GM12878 (cell line): Measurements from ENCODE around the gene PLEKHH2. TPM values are rescaled to one million over a fixed set of nuclear protein-coding genes. Genes with fewer than 3 reads are reported as not detected.

Experiments
- ATAC-seq: fragments of 200-7000 bp; cut with Tn5 transposase; 3 replicates; pipeline ENCODE4 v1.9.1; 2020; ENCODE audit warnings: mild to moderate bottlenecking, moderate library complexity
- BruUV-seq: library from RNA; stranded (reverse); fragments of 400-500 nt; replicated peaks from 2 replicates; lab custom pipeline; 2021; lab: Mats Ljungman, UMichigan
- CTCF ChIA-PET: fragments of 300-600 bp; sonication (Branson Sonifier 250); formaldehyde crosslinking; extraction: SDS; loops from one replicate; lab custom pipeline; 2021; ENCODE audit warnings: inconsistent platforms; lab: Yijun Ruan, JAX
- POLR2A ChIA-PET: fragments of 350-600 bp; formaldehyde crosslinking; extraction: SDS; loops from one replicate; lab custom pipeline; 2021; ENCODE audit warnings: inconsistent platforms; lab: Charles Lee
- RAD21 ChIA-PET: fragments of 300-600 bp; sonication (Branson Sonifier 250); formaldehyde crosslinking; loops from one replicate; lab custom pipeline; 2023; ENCODE audit warnings: antibody characterized with exemption; ENCODE audit not compliant: unreplicated experiment; lab: Charles Lee
- SMC1A ChIA-PET: fragments of 300-600 bp; sonication (Branson Sonifier 250); formaldehyde crosslinking; loops from one replicate; lab custom pipeline; 2023; ENCODE audit not compliant: unreplicated experiment, uncharacterized antibody; lab: Charles Lee
- DNase-seq: peaks from one replicate; pipeline ENCODE4 v3.0.0-alpha.2; 2011; ENCODE audit warnings: low read depth, low spot score
- FAIRE-seq: peaks from 3 replicates; lab custom pipeline; 2011; peaks lifted over from hg19 to GRCh38; lab: Jason Lieb, UNC
- H2AFZ ChIP-seq: 2 replicates; pipeline ENCODE4 v1.6.0; 2011; ENCODE audit warnings: low read depth, low read length, control low read depth; ENCODE audit not compliant: control insufficient read depth
- H3K27ac ChIP-seq: 2 replicates; pipeline ENCODE4 v1.5.1; 2011; ENCODE audit warnings: control low read depth; ENCODE audit not compliant: control insufficient read depth, insufficient read depth
- H3K27me3 ChIP-seq, 2 experiments: replicated peaks in 1 of 2; 2 replicates each; pipeline versions ENCODE4 v1.6.0 to v1.6.1; 2011; ENCODE audit warnings: low read length in 1 of 2; ENCODE audit not compliant: control insufficient read depth in 2 of 2, insufficient read depth in 2 of 2
- H3K36me3 ChIP-seq, 2 experiments: 2 replicates each; pipeline ENCODE4 v1.5.1; 2011; ENCODE audit warnings: low read length in 1 of 2; ENCODE audit not compliant: control insufficient read depth in 2 of 2, insufficient read depth in 2 of 2
- H3K4me1 ChIP-seq: 2 replicates; pipeline ENCODE4 v1.6.1; 2011; ENCODE audit warnings: mild to moderate bottlenecking, low read length, moderate library complexity, mixed read lengths; ENCODE audit not compliant: control insufficient read depth, insufficient read depth
- H3K4me2 ChIP-seq: 2 replicates; pipeline ENCODE4 v1.6.0; 2011; ENCODE audit warnings: control low read depth; ENCODE audit not compliant: control insufficient read depth, insufficient read depth
- H3K4me3 ChIP-seq: fragments of 200-600 bp; sonication (generic); 2 replicates; pipeline ENCODE4 v1.5.1; 2016
- H3K79me2 ChIP-seq: 2 replicates; pipeline ENCODE4 v1.6.0; 2011; ENCODE audit warnings: low read length; ENCODE audit not compliant: control insufficient read depth, insufficient read depth
- H3K9ac ChIP-seq: 2 replicates; pipeline ENCODE4 v1.8.0; 2011; ENCODE audit warnings: low read length, control low read depth, mixed read lengths; ENCODE audit not compliant: control insufficient read depth, insufficient read depth
- H3K9me3 ChIP-seq: replicated peaks from 3 replicates; pipeline ENCODE4 v1.5.1; 2011; ENCODE audit warnings: mild to moderate bottlenecking, low read length; ENCODE audit not compliant: control insufficient read depth, insufficient read depth
- H4K20me1 ChIP-seq: 2 replicates; pipeline ENCODE4 v1.6.0; 2011; ENCODE audit not compliant: control insufficient read depth, insufficient read depth
- ATF7 ChIP-seq: fragments of 450-650 bp; IDR thresholded peaks from 2 replicates; pipeline ENCODE4 v1.6.1; 2016; ENCODE audit warnings: low read depth, mild to moderate bottlenecking
- BACH1 ChIP-seq: fragments of 450-650 bp; IDR thresholded peaks from 2 replicates; pipeline ENCODE4 v1.6.1; 2017; ENCODE audit warnings: mild to moderate bottlenecking, borderline replicate concordance
- BMI1 ChIP-seq: fragments of 450-650 bp; IDR thresholded peaks from 2 replicates; pipeline ENCODE4 v1.6.1; 2016; ENCODE audit warnings: mild to moderate bottlenecking, moderate library complexity, borderline replicate concordance
- CHD1 ChIP-seq: IDR thresholded peaks from 2 replicates; pipeline ENCODE4 v1.6.1; 2012; ENCODE audit warnings: low read depth, low read length, improper control_type of control experiment
- EED ChIP-seq: sonication (generic); IDR thresholded peaks from 2 replicates; pipeline ENCODE4 v1.6.1; 2016; ENCODE audit warnings: antibody characterized with exemption, low read depth
- ETV6 ChIP-seq, 2 experiments: fragments of 450-650 bp in 1 of 2; IDR thresholded peaks in 1 of 2; conservative IDR thresholded peaks in 1 of 2; 2 replicates each; pipeline ENCODE4 v1.6.1; 2014; ENCODE audit warnings: antibody characterized with exemption in 1 of 2, borderline replicate concordance in 1 of 2, low read depth in 1 of 2, mild to moderate bottlenecking in 1 of 2, moderate library complexity in 1 of 2
- HDGF ChIP-seq: fragments of 450-650 bp; IDR thresholded peaks from 2 replicates; pipeline ENCODE4 v1.6.1; 2016; ENCODE audit warnings: antibody characterized with exemption
- IKZF2 ChIP-seq, 2 experiments: fragments of 450-650 bp; IDR thresholded peaks; 2 replicates each; pipeline ENCODE4 v1.6.1; 2017; ENCODE audit warnings: mild to moderate bottlenecking in 2 of 2, moderate library complexity in 2 of 2
- MEF2A ChIP-seq: IDR thresholded peaks from 2 replicates; pipeline ENCODE4 v1.6.1; 2011; ENCODE audit warnings: low read depth, mild to moderate bottlenecking, low read length, moderate library complexity; ENCODE audit not compliant: insufficient read depth
- NBN ChIP-seq: fragments of 450-650 bp; IDR thresholded peaks from 2 replicates; pipeline ENCODE4 v1.6.1; 2016
- POLR2AphosphoS2 ChIP-seq: IDR thresholded peaks from 2 replicates; pipeline ENCODE4 v1.6.1; 2011; ENCODE audit warnings: low read depth, mild to moderate bottlenecking, low read length, improper control_type of control experiment, moderate library complexity
- POU2F2 ChIP-seq: IDR thresholded peaks from 3 replicates; pipeline ENCODE4 v1.6.1; 2011; ENCODE audit warnings: low read depth, mild to moderate bottlenecking, low read length, borderline replicate concordance
- SIX5 ChIP-seq: IDR thresholded peaks from 2 replicates; pipeline ENCODE4 v1.6.1; 2011; ENCODE audit warnings: mild to moderate bottlenecking, low read depth, low read length, moderate library complexity; ENCODE audit not compliant: severe bottlenecking
- TARDBP ChIP-seq: IDR thresholded peaks from 2 replicates; pipeline ENCODE4 v1.6.1; 2016; ENCODE audit warnings: borderline replicate concordance
- ZNF207 ChIP-seq: fragments of 450-650 bp; IDR thresholded peaks from 2 replicates; pipeline ENCODE4 v1.6.1; 2014; ENCODE audit warnings: antibody characterized with exemption, mild to moderate bottlenecking, borderline replicate concordance
- ZNF217 ChIP-seq: fragments of 450-650 bp; IDR thresholded peaks from 2 replicates; pipeline ENCODE4 v1.6.1; 2017; ENCODE audit warnings: antibody characterized with exemption, mild to moderate bottlenecking
- ZNF622 ChIP-seq: fragments of 450-650 bp; IDR thresholded peaks from 2 replicates; pipeline ENCODE4 v1.6.1; 2017; ENCODE audit warnings: mild to moderate bottlenecking, inconsistent platforms
- WGBS: methylation state at CpG from one replicate; pipeline ENCODE4 v1.1.6; 2016; ENCODE audit warnings: low lambda C conversion rate; ENCODE audit not compliant: insufficient replicate concordance, insufficient coverage; ENCODE audit errors: missing lambda C conversion rate; 5-methylcytosine and 5-hydroxymethylcytosine counted together
- in situ Hi-C: fragments of 300-500 bp; cut with MboI; formaldehyde crosslinking; loops from 9 replicates; pipeline ENCODE4 v1.14.3; 2018; ENCODE audit warnings: mixed read lengths
- intact Hi-C: fragments of 100-400 bp; cut with micrococcal nuclease; formaldehyde crosslinking; loops from one replicate; pipeline ENCODE4 v1.14.2; 2022; ENCODE audit not compliant: unreplicated experiment
- polyA plus RNA-seq, 11 experiments: library from polyadenylated mRNA; depleted of rRNA in 4 of 11; unstranded in 6 of 11; stranded (reverse) in 5 of 11; fragments of >200 nt; fragmentation: Nextera tagmentation in 4 of 11; fragmentation: Illumina TruSeq in 1 of 11; extraction: Ambion mirVana in 4 of 11; extraction: Trizol in 1 of 11; gene quantifications; 1 replicate in 1 of 11; 2 replicates in 10 of 11; pipeline versions ENCODE4 v1.2.1 to v1.2.3, GENCODE V29; 2011 to 2016; ENCODE audit warnings: inconsistent platforms in 2 of 11, missing spikeins in 2 of 11, low read depth in 1 of 11
- total RNA-seq, 4 experiments: library from RNA; depleted of rRNA in 3 of 4; stranded (reverse); fragments of >200 nt in 3 of 4; fragmentation: Illumina TruSeq in 1 of 4; extraction: Trizol in 1 of 4; gene quantifications; 2 replicates each; pipeline versions ENCODE4 v1.2.1 to v1.2.3, GENCODE V29; 2013 to 2021
- TF ChIP-seq, protein P1 (sequence below): fragments of 450-650 bp; IDR thresholded peaks from 2 replicates; pipeline ENCODE4 v1.6.1; 2017; ENCODE audit warnings: mild to moderate bottlenecking
- TF ChIP-seq, protein P2 (sequence below): IDR thresholded peaks from 2 replicates; pipeline ENCODE4 v1.6.1; 2011; ENCODE audit warnings: low read depth, low read length, improper control_type of control experiment, borderline replicate concordance
- TF ChIP-seq, protein P3 (sequence below): fragments of 150-350 bp; IDR thresholded peaks from 2 replicates; pipeline ENCODE4 v1.6.1; 2014; ENCODE audit warnings: mild to moderate bottlenecking, low read depth, low read length

The PLEKHH2 gene
- total and polyA plus RNA-seq, 10 of the 15 experiments (the other 5 are each of a cell fraction or from before 2014, with no cell fraction given): not detected

DNA sequence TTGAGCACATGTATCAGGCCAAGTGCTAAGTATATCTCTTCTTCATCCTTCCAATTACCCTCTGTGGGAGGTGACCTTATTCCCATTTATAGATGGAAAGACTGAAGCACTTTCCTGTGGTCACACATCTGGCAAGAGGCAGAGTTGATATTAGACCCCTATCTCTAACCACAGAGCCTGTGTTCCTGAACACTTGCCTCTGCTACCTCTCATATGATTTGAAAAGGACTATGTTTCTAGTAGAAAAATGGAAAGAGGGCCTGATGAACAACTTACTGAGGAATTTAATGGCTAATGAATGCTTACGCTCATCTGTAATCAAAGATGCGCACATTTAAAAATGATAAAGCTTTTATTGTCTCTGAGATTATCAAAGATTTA lies 90.6 kb downstream of the PLEKHH2 start:
- no peak for DNase-seq
- no peak for FAIRE-seq
- H3K4me2 ChIP-seq: no peak overlapping the region
- no peak overlapping the region for H3K9ac ChIP-seq
- no peak overlapping the region for H3K27ac ChIP-seq
- ChIA-PET CTCF (no interaction called here), RAD21 (no interaction called here), POLR2A (no interaction called here), SMC1A (no interaction called here)
- no peaks in the 10 kb centered on the region for H3K9me3 ChIP-seq
- ATAC-seq: no peak
- no peak overlapping the region for H2AFZ ChIP-seq
- no peaks in the 10 kb centered on the region for H3K4me1 ChIP-seq
- TF ChIP-seq, protein P1, sequence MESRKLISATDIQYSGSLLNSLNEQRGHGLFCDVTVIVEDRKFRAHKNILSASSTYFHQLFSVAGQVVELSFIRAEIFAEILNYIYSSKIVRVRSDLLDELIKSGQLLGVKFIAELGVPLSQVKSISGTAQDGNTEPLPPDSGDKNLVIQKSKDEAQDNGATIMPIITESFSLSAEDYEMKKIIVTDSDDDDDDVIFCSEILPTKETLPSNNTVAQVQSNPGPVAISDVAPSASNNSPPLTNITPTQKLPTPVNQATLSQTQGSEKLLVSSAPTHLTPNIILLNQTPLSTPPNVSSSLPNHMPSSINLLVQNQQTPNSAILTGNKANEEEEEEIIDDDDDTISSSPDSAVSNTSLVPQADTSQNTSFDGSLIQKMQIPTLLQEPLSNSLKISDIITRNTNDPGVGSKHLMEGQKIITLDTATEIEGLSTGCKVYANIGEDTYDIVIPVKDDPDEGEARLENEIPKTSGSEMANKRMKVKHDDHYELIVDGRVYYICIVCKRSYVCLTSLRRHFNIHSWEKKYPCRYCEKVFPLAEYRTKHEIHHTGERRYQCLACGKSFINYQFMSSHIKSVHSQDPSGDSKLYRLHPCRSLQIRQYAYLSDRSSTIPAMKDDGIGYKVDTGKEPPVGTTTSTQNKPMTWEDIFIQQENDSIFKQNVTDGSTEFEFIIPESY: no peak
- TF ChIP-seq, protein P2, sequence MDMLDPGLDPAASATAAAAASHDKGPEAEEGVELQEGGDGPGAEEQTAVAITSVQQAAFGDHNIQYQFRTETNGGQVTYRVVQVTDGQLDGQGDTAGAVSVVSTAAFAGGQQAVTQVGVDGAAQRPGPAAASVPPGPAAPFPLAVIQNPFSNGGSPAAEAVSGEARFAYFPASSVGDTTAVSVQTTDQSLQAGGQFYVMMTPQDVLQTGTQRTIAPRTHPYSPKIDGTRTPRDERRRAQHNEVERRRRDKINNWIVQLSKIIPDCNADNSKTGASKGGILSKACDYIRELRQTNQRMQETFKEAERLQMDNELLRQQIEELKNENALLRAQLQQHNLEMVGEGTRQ: no peak
- TF ChIP-seq ETV6 (conservative IDR thresholded peaks at IDR 0.05 in 1 of 2, IDR thresholded peaks at IDR 0.05 in 1 of 2; ENCODE audit: borderline replicate concordance in 1 of 2, low read depth in 1 of 2) (no peak), ZNF622 (no peak), EED (no peak), TARDBP (no peak), HDGF (no peak), NBN (no peak), SIX5 (no peak), BACH1 (no peak), POU2F2 (no peak), ZNF207 (no peak), IKZF2 (IDR thresholded peaks at IDR 0.05) (no peak), POLR2AphosphoS2 (no peak), MEF2A (no peak), CHD1 (no peak), BMI1 (no peak), ATF7 (no peak), ZNF217 (no peak)
- TF ChIP-seq, protein P3, sequence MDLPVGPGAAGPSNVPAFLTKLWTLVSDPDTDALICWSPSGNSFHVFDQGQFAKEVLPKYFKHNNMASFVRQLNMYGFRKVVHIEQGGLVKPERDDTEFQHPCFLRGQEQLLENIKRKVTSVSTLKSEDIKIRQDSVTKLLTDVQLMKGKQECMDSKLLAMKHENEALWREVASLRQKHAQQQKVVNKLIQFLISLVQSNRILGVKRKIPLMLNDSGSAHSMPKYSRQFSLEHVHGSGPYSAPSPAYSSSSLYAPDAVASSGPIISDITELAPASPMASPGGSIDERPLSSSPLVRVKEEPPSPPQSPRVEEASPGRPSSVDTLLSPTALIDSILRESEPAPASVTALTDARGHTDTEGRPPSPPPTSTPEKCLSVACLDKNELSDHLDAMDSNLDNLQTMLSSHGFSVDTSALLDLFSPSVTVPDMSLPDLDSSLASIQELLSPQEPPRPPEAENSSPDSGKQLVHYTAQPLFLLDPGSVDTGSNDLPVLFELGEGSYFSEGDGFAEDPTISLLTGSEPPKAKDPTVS: no peak
- in situ Hi-C loops: no loop called here
- 100% methylated on average over 2 of the region's 2 CpGs for WGBS
- H3K36me3 ChIP-seq: no peaks in the 10 kb centered on the region
- no peaks in the 10 kb centered on the region for H4K20me1 ChIP-seq
- BruUV-seq: no TSS peak
- H3K4me3 ChIP-seq: no peak overlapping the region
- H3K27me3 ChIP-seq: no peaks in the 10 kb centered on the region
- H3K79me2 ChIP-seq: no peaks in the 10 kb centered on the region
- intact Hi-C loops: no loop called here
